CMK (cell line): ENCODE data around the gene PNKD.

Source experiments
- DNase-seq: peaks from one replicate; pipeline ENCODE4 v3.0.0-alpha.2; 2010; ENCODE audit warnings: low read depth

Gene PNKD

GRCh38 chr2:218269900-218270720 lies at the start of gene PNKD, which contains the start of gene AAMP:
PNKD (plus strand) TSS chr2:218270519; CDS start chr2:218270536, 17 bp downstream.
AAMP (minus strand) TSS chr2:218270137; CDS start chr2:218270086, 51 bp downstream.
- peak; percentile 95 for DNase-seq

- no peak for DNase-seq
These were observed 49.3 kb upstream of the PNKD start for GRCh38 chr2:218221000-218221399.

- no peak for DNase-seq
These were observed 47.3 kb upstream of the PNKD start for GRCh38 chr2:218223046-218223445.

GRCh38 chr2:218224186-218224585 lies 46.1 kb upstream of the PNKD start:
- DNase-seq, result no peak

- DNase-seq, result no peak
These were observed 43.4 kb upstream of the PNKD start for GRCh38 chr2:218226903-218227302.

GRCh38 chr2:218228366-218229090 lies 41.8 kb upstream of the PNKD start:
- DNase-seq, result no peak

GRCh38 chr2:218229239-218229638 lies 41.1 kb upstream of the PNKD start:
- DNase-seq, result no peak

GRCh38 chr2:218229851-218230250 lies 40.5 kb upstream of the PNKD start:
- no peak for DNase-seq

- DNase-seq, result no peak
These were observed 39.4 kb upstream of the PNKD start for GRCh38 chr2:218230882-218231281.

GRCh38 chr2:218233543-218233942 lies 36.8 kb upstream of the PNKD start:
- no peak for DNase-seq

GRCh38 chr2:218234521-218234920 lies 35.8 kb upstream of the PNKD start:
- no peak for DNase-seq

- DNase-seq, result no peak
These were observed 35.3 kb upstream of the PNKD start for GRCh38 chr2:218235017-218235416.

GRCh38 chr2:218236829-218237228 lies 33.5 kb upstream of the PNKD start:
- no peak for DNase-seq

- DNase-seq, result no peak
These were observed 31.4 kb upstream of the PNKD start for GRCh38 chr2:218238887-218239286.

GRCh38 chr2:218244204-218244603 lies 26.1 kb upstream of the PNKD start:
- DNase-seq, result no peak

- DNase-seq, result no peak
These were observed 25.7 kb upstream of the PNKD start for GRCh38 chr2:218244665-218245064.

GRCh38 chr2:218245214-218245613 lies 25.1 kb upstream of the PNKD start:
- no peak for DNase-seq

- no peak for DNase-seq
These were observed 20.6 kb upstream of the PNKD start for GRCh38 chr2:218249691-218250090.

GRCh38 chr2:218252509-218253231 lies 17.6 kb upstream of the PNKD start:
- no peak for DNase-seq

- DNase-seq, result no peak
These were observed 17.1 kb upstream of the PNKD start for GRCh38 chr2:218253232-218253625.

GRCh38 chr2:218255446-218255845 lies 14.9 kb upstream of the PNKD start:
- no peak for DNase-seq

GRCh38 chr2:218256612-218257350 lies 13.5 kb upstream of the PNKD start:
- no peak for DNase-seq
